Measurements from ENCODE around the gene ZNF521. TPM values are rescaled to one million over a fixed set of nuclear protein-coding genes. Genes with fewer than 3 reads are reported as not detected.
A peak's percentile ranks its signal among the peaks of the same experiment; 100 is the strongest.

Gene ZNF521
- total RNA-seq, 2 donors from 2014 or later: 3.8 to 5.3 TPM

- intact Hi-C loops (cut with DNase I): no loop called here
- Histone ChIP-seq H3K27me3 (peaks cover 47% of the 10 kb centered on the region), H3K4me3 (peak overlapping the region; percentile 56), H3K4me1 (peaks cover 4% of the 10 kb centered on the region), H3K9ac (ENCODE audit: low read depth in 2 of 2, low read length in 2 of 2) (peak overlapping the region in 1 of 2 donors; percentile 58), H3K9me3 (no peaks in the 10 kb centered on the region), H3K36me3 (no peaks in the 10 kb centered on the region), H3K27ac (peak overlapping the region; percentile 72)
- no peak for TF ChIP-seq CTCF (IDR thresholded peaks at IDR 0.05)
- DNase-seq: peak; percentile 23
Measured at GRCh38 chr18:25351280-25351775, 638 bp downstream of the ZNF521 start.

- intact Hi-C loops (cut with DNase I): no loop called here
- Histone ChIP-seq H3K36me3 (no peaks in the 10 kb centered on the region), H3K4me3 (peak overlapping the region; percentile 56), H3K9ac (ENCODE audit: low read depth in 2 of 2, low read length in 2 of 2) (peak overlapping the region; percentile 26 to 70), H3K27me3 (peaks cover 47% of the 10 kb centered on the region), H3K9me3 (no peaks in the 10 kb centered on the region), H3K4me1 (peaks cover 4% of the 10 kb centered on the region), H3K27ac (peak overlapping the region; percentile 62)
- no peak for TF ChIP-seq CTCF (IDR thresholded peaks at IDR 0.05)
- peak; percentile 26 for DNase-seq
Measured at GRCh38 chr18:25350489-25351251, 1.3 kb downstream of the ZNF521 start.

- peak; percentile 19 for DNase-seq
- Histone ChIP-seq H3K27me3 (peaks cover 47% of the 10 kb centered on the region), H3K9ac (ENCODE audit: low read depth in 2 of 2, low read length in 2 of 2) (peak overlapping the region in 1 of 2 donors; percentile 57), H3K36me3 (no peaks in the 10 kb centered on the region), H3K4me1 (peaks cover 4% of the 10 kb centered on the region), H3K27ac (peak overlapping the region; percentile 62), H3K9me3 (no peaks in the 10 kb centered on the region), H3K4me3 (peak overlapping the region; percentile 56)
- no peak for TF ChIP-seq CTCF (IDR thresholded peaks at IDR 0.05)
- intact Hi-C loops (cut with DNase I): no loop called here
Measured at GRCh38 chr18:25349926-25350487, 2.0 kb downstream of the ZNF521 start.

- peak overlapping the region; percentile 56 for H3K4me3 ChIP-seq
Measured at GRCh38 chr18:25349131-25349925, 2.6 kb downstream of the ZNF521 start.

More at GRCh38 chr18:25349131-25349925, 2.6 kb downstream of the ZNF521 start:
- Histone ChIP-seq H3K9ac (ENCODE audit: low read depth in 2 of 2, low read length in 2 of 2) (peak overlapping the region in 1 of 2 donors; percentile 57), H3K27me3 (peaks cover 44% of the 10 kb centered on the region), H3K9me3 (no peaks in the 10 kb centered on the region), H3K36me3 (no peaks in the 10 kb centered on the region), H3K4me1 (peaks cover 4% of the 10 kb centered on the region), H3K27ac (peak overlapping the region; percentile 44)
- intact Hi-C loops (cut with DNase I): no loop called here
- no peak for TF ChIP-seq CTCF (IDR thresholded peaks at IDR 0.05)
- no peak for DNase-seq

Measured in colonic mucosa (tissue), 4 donors.